Frontal cortex (tissue), 4 donors: ENCODE results near the gene SPAAR. TPM values are rescaled to one million over a fixed set of nuclear protein-coding genes. Genes with fewer than 3 reads are reported as not detected.
"Not testable (repeated sequence)": the region's sequence is repeated elsewhere in the genome, so short reads cannot be mapped to it uniquely, and the experiment has no call there.

ENCODE experiments used
- DNase-seq, 2 donors: peaks; one replicate each; pipeline ENCODE4 v3.0.0; 2012; ENCODE audit warnings: low spot score in 2 of 2
- FAIRE-seq: peaks from 2 replicates; lab custom pipeline; 2012; peaks lifted over from hg19 to GRCh38; lab: Jason Lieb, UNC
- total RNA-seq: library from RNA; depleted of rRNA; stranded (reverse); fragments of >200 nt; gene quantifications from one replicate; pipeline ENCODE4 v1.2.3, GENCODE V29; 2014
- donor health status: control.
- donor health status: control.
- donor health status: control.

The SPAAR gene
- total RNA-seq, 1 donor from 2014 or later, result 0.41 TPM

GRCh38 chr9:35918780-35919179 lies 9.5 kb downstream of the SPAAR start:
- FAIRE-seq (no peak), DNase-seq (no peak)

GRCh38 chr9:35919212-35920008 lies 10.1 kb downstream of the SPAAR start:
- DNase-seq (no peak), FAIRE-seq (no peak)

- FAIRE-seq (no peak), DNase-seq (no peak)
Observed at GRCh38 chr9:35920051-35920620, 10.8 kb downstream of the SPAAR start.

GRCh38 chr9:35923598-35923926 lies 14.3 kb downstream of the SPAAR start:
- FAIRE-seq, result no peak

GRCh38 chr9:35923927-35924763 lies 14.9 kb downstream of the SPAAR start:
- FAIRE-seq (no peak), DNase-seq (no peak)

More at GRCh38 chr9:35923598-35923926, 14.3 kb downstream of the SPAAR start:
- DNase-seq, result no peak

DNA sequence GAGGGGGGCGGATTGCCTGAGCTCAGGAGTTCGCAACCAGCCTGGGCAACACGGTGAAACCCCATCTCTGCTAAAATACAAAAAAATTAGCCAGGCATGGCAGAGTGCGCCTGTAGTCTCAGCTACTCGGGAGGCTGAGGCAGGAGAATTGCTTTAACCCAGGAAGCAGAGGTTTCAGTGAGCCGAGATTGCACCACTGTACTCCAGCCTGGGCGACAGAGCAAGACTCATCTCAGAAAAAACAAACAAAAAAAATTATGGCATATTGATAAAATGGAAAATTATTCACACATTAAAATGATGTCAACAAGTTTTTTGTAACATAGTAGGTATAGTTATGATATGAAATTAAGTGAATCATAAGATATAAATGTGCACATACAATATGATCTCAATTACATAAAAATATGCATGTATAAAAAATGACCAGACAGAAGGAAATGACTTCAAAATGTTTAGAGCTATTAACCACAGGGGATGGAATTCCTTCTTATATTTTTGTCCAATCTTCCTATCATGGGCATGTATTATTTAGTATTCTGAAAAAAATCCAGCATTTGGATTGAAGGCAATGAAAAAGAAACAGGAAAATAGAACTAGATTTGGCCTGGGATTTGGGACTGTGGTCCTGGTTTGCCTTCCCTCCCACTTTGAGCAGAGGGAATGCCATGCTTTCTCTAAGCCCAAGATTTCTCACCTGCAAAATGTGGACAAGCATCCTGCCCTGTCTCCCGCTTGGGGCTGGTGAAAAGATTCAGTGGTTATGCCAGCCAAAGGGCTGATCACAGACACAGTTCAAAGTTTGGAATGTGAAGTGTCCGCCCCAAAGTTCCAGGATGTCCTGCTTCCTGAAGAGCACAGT lies 19.5 kb downstream of the SPAAR start:
- DNase-seq (no peak), FAIRE-seq (no peak)

GRCh38 chr9:35929453-35929718 lies 20.1 kb downstream of the SPAAR start:
- FAIRE-seq, result no peak
- no peak for DNase-seq

DNA sequence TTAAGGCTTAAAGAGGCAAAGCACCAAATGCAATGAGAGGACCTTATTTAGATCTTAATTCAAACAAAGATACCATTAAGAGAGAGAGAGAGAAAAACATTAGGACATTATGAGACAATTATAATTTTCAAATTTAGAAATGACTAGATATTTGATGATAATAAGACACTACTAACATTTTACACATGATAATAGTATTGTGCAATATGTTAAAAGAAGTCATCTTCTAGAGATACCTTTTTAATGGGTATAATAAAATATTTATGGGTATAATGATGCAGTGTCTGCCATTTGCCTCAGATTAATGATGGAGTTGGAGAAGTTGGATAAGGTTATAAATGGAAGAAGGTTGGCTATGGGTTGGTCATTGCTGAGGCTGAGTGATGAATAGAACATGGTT lies 21.2 kb downstream of the SPAAR start:
- FAIRE-seq (no peak), DNase-seq (no peak)

DNA sequence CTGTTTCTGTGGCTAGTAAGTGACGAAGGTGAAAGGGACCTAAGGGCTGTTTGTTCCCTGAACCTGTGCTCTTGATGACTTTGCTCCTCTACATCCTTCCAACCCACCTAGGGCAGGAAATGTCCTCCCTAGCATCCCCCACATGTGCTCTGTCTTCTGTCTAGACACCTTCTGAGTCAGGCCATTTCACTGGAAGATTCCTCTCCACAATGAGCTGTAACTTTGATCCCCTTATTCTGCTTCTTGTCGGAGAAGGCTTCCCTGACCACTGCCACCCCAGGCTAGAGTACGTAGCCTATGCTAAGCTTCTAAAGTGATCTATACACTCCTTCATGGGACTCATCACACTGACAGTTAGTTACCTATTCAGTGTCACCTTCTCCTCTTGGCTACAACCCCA lies 21.7 kb downstream of the SPAAR start:
- no peak for FAIRE-seq
- DNase-seq, result no peak

GRCh38 chr9:35932735-35933134 lies 23.4 kb downstream of the SPAAR start:
- DNase-seq (no peak), FAIRE-seq (no peak)

DNA sequence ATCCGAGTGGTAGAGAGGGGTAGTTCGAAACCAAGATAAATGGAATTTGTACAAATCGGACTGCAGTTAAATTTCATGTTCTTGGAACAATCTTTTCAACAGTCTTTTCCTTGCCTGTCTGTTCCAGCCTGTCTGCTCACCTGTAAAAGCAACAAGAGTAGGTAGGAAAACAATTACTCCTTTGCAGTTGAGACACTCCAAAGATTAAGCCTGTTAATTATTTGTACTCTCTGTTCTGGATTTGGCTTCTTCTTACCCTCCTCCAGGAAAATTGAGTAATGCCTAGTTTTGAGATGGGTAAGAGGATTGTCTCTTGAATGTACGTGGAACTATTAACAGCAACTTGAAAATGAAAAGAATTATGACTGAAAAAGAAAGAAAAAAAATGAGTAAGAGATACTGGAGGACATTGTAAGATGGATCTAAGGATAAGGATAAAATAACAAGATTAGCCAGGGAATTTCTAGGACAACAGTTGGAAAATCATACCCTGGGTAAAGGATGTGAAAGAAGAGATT lies 24.3 kb downstream of the SPAAR start:
- DNase-seq (no peak), FAIRE-seq (no peak)

GRCh38 chr9:35934069-35934468 lies 24.8 kb downstream of the SPAAR start:
- not testable (repeated sequence) for DNase-seq, FAIRE-seq

- DNase-seq (no peak), FAIRE-seq (no peak)
Observed at GRCh38 chr9:35935261-35935660, 26.0 kb downstream of the SPAAR start.

DNA sequence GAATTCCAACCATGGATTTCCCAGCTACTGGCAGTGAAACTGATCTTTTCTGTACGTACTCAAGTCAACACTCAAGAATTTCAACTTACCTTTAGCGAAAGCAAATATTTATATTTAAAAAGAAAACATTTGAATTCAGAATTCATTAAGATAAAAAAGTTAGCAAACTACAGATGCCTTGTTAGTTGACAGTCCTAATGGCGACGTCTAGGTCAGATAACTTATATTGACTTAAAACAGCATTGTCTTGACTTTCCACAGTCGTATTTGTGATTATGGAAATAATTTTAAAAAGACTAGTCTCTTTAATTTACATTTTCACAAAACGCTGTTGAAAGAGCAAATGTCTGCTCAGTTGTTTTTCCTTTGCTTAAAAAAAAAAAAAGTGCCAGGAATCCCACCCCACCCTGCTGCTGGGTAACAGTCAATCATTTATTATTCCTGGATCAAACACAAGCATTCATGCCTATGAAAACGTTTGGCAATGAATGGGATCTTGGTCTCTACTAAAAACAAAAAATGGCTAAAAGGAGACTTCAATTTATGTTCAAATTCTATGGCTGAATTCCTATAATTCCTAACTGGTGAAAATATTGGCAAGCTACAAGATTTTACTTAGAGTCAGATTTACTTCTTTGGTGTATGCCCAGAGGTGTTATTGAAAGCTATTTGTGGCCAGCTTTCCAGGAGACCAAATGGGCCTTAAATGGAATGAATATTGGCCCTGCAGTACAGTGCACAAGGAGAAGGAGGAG lies 26.6 kb downstream of the SPAAR start:
- no peak for FAIRE-seq
- DNase-seq, result no peak

GRCh38 chr9:35937227-35937626 lies 27.9 kb downstream of the SPAAR start:
- DNase-seq (no peak), FAIRE-seq (no peak)

- no peak for DNase-seq
- FAIRE-seq, result no peak
Observed at GRCh38 chr9:35938474-35939356, 29.4 kb downstream of the SPAAR start.

DNA sequence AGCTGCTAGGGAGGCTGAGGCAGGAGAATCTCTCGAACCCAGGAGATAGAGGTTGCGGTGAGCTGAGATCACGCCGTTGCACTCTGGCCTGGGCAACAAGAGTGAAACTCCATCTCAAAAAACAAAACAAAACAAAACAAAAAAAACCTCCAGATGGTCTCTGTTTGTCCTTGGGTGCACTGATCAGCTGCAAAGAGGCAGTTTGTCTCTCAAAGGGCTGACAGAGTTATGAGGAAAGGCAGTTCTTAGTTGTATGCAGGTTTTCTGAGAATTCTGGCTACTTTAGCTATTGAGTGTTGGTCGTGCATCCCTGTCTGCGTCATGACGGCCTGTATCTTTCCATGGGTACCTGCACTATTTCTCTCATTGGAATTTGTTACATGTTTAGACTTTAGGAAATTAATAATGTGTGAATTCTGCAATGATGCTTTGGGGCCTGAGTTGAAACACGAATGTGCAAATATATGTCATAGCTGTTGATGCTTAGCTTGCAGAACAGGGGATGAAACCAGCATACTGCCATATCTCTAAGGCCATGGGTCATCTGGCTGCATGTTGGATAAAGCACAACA lies 30.5 kb downstream of the SPAAR start:
- DNase-seq (no peak), FAIRE-seq (no peak)
